K562 (cell line): Measurements from ENCODE around the gene YBX2. TPM values are rescaled to one million over a fixed set of nuclear protein-coding genes. Genes with fewer than 3 reads are reported as not detected.

ENCODE experiments used
- CREB1 ChIP-seq, 2 experiments: sonication (generic) in 1 of 2; formaldehyde crosslinking in 1 of 2; IDR thresholded peaks; 2 replicates each; pipeline versions ENCODE4 v1.6.1 to v1.8.0; 2012 to 2022; ENCODE audit warnings: inconsistent platforms in 1 of 2, mild to moderate bottlenecking in 1 of 2, missing genetic modification reagents in 1 of 2, moderate library complexity in 1 of 2
- HIVEP1 ChIP-seq: fragments of 250-450 bp; sonication (Bioruptor Pico); IDR thresholded peaks from 2 replicates; pipeline ENCODE4 v1.4.0; 2020; ENCODE audit warnings: mild to moderate bottlenecking
- KDM5B ChIP-seq: fragments of 200-600 bp; sonication (generic); IDR thresholded peaks from 2 replicates; pipeline ENCODE4 v1.6.1; 2012; ENCODE audit warnings: low read depth, mild to moderate bottlenecking, moderate library complexity, low read length, control low read depth, inconsistent platforms; ENCODE audit not compliant: insufficient replicate concordance
- KLF10 ChIP-seq: fragments of 250-450 bp; sonication (Bioruptor Pico); IDR thresholded peaks from 2 replicates; pipeline ENCODE4 v1.6.1; 2021; ENCODE audit warnings: matching md5 sums
- MYNN ChIP-seq, 2 experiments: sonication (generic); formaldehyde crosslinking in 1 of 2; IDR thresholded peaks; 2 replicates each; pipeline versions ENCODE4 v1.5.0 to v1.6.1; 2016 to 2020; ENCODE audit warnings: antibody characterized with exemption in 1 of 2, missing genetic modification reagents in 1 of 2
- NEUROD1 ChIP-seq: fragments of 150-350 bp; IDR thresholded peaks from 2 replicates; pipeline ENCODE4 v1.6.1; 2014; ENCODE audit warnings: borderline replicate concordance, low read length, low read depth; ENCODE audit not compliant: partially characterized antibody
- OTX1 ChIP-seq: fragments of 450-650 bp; formaldehyde crosslinking; IDR thresholded peaks from 2 replicates; pipeline ENCODE4 v1.4.0; 2022; ENCODE audit warnings: mild to moderate bottlenecking
- POLR2A ChIP-seq: fragments of 450-650 bp; conservative IDR thresholded peaks from 2 replicates; pipeline ENCODE4 v1.6.1; 2016
- POLR2H ChIP-seq: IDR thresholded peaks from 2 replicates; pipeline ENCODE4 v1.6.1; 2016; ENCODE audit warnings: missing genetic modification characterization, low read depth, mild to moderate bottlenecking, control low read depth, missing compliant biosample characterization, moderate library complexity
- SAFB2 ChIP-seq: fragments of 200-400 bp; formaldehyde crosslinking; IDR thresholded peaks from 2 replicates; pipeline ENCODE4 v1.6.1; 2018; ENCODE audit warnings: borderline replicate concordance, low read length, low read depth, moderate library complexity; ENCODE audit not compliant: severe bottlenecking
- XRCC3 ChIP-seq: fragments of 450-650 bp; IDR thresholded peaks from 2 replicates; pipeline ENCODE4 v1.6.1; 2017; ENCODE audit warnings: mild to moderate bottlenecking, moderate library complexity
- YY1 ChIP-seq, 3 experiments: IDR thresholded peaks; 2 replicates each; pipeline ENCODE4 v1.6.1; 2011; ENCODE audit warnings: low read length in 2 of 3, mild to moderate bottlenecking in 2 of 3, moderate library complexity in 2 of 3, borderline replicate concordance in 1 of 3, control low read depth in 1 of 3, low read depth in 1 of 3; ENCODE audit not compliant: insufficient read depth in 3 of 3, insufficient replicate concordance in 2 of 3, control insufficient read depth in 1 of 3, insufficient read length in 1 of 3; ENCODE audit errors: extremely low read depth in 1 of 3
- ZC3H4 ChIP-seq: sonication (generic); formaldehyde crosslinking; IDR thresholded peaks from 2 replicates; pipeline ENCODE4 v1.9.0; 2021; ENCODE audit warnings: missing genetic modification reagents, borderline replicate concordance
- ZFX ChIP-seq: sonication (generic); formaldehyde crosslinking; IDR thresholded peaks from 2 replicates; pipeline ENCODE4 v1.8.0; 2022; ENCODE audit warnings: mild to moderate bottlenecking, missing genetic modification reagents, moderate library complexity
- ZNF12 ChIP-seq: sonication (generic); formaldehyde crosslinking; IDR thresholded peaks from 2 replicates; pipeline ENCODE4 v1.4.0; 2020; ENCODE audit warnings: mild to moderate bottlenecking, missing genetic modification reagents
- ZNF174 ChIP-seq: fragments of 250-450 bp; sonication (Bioruptor Pico); IDR thresholded peaks from 2 replicates; pipeline ENCODE4 v1.4.0; 2020; ENCODE audit warnings: mild to moderate bottlenecking
- ZNF232 ChIP-seq: sonication (generic); formaldehyde crosslinking; IDR thresholded peaks from 2 replicates; pipeline ENCODE4 v1.8.0; 2022; ENCODE audit warnings: mild to moderate bottlenecking, missing genetic modification reagents
- polyA plus RNA-seq, 8 experiments: library from polyadenylated mRNA; depleted of rRNA in 4 of 8; stranded (reverse) in 5 of 8; unstranded in 3 of 8; fragments of >200 nt; fragmentation: Nextera tagmentation in 2 of 8; fragmentation: Illumina TruSeq in 1 of 8; extraction: Ambion mirVana in 2 of 8; extraction: Trizol in 1 of 8; gene quantifications; 2 replicates each; pipeline versions ENCODE4 v1.2.1 to v1.2.3, GENCODE V29; 2011 to 2014; ENCODE audit warnings: inconsistent platforms in 1 of 8, missing spikeins in 1 of 8
- total RNA-seq, 7 experiments: library from RNA; depleted of rRNA in 6 of 7; stranded (reverse); fragments of >200 nt in 6 of 7; fragmentation: Illumina TruSeq in 2 of 7; extraction: Trizol in 2 of 7; gene quantifications; 2 replicates each; pipeline versions ENCODE4 v1.2.1 to v1.2.3, GENCODE V29; 2011 to 2021; ENCODE audit warnings: low replicate concordance in 1 of 7
- TF ChIP-seq, protein P1 (sequence below): sonication (generic); formaldehyde crosslinking; IDR thresholded peaks from 2 replicates; pipeline ENCODE4 v1.8.0; 2022; ENCODE audit warnings: mild to moderate bottlenecking, missing genetic modification reagents
- TF ChIP-seq, protein P2 (sequence below): fragments of 450-650 bp; IDR thresholded peaks from 2 replicates; pipeline ENCODE4 v1.6.1; 2014; ENCODE audit warnings: low read depth, mild to moderate bottlenecking, moderate library complexity, borderline replicate concordance
- TF ChIP-seq, protein P3 (sequence below): IDR thresholded peaks from 2 replicates; pipeline ENCODE4 v1.6.1; 2016; ENCODE audit warnings: missing genetic modification characterization, missing compliant biosample characterization

Gene YBX2
- total and polyA plus RNA-seq, 9 of the 15 experiments (the other 6 are each of a cell fraction or from before 2014, with no cell fraction given) = 0.03 to 0.59 (median 0.27) TPM; not detected in 6

DNA sequence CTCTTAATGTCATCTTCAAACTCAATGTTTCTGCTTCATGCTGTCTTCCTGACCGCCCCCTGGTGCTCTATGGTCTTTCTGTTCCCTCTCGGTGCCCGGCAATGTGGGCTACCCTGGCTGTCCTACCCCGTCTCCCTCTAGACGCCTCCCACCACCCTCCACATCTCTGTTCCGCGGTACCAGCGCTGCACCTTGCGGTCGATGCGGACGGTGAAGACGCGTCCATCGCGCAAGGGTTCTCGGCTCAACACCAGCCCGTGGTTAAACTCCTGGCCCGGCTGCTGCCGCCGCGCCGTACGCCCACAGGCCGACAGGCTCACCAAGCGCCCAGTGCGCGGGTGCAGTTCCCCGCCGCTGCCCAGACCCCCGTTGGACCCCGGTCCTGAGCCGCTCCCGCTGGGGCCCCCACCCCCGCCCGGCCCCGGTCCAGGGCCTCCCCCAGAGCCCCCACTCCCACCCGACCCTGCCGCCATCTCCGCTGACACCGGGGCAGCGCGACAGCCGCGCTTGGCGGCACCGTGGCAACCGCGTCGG lies 34.5 kb upstream of the YBX2 start, which contains the start of gene NEURL4 (continued):
- TF ChIP-seq CREB1 (IDR thresholded peaks at IDR 0.05) (no peak), CREB1 (CRISPR knock-in tag; IDR thresholded peaks at IDR 0.05) (no peak), ZNF174 (no peak), XRCC3 (no peak), OTX1 (CRISPR knock-in tag) (no peak), NEUROD1 (no peak), ZFX (CRISPR knock-in tag) (no peak; the same call in 1 of the 2 replicates), ZNF12 (CRISPR knock-in tag) (no peak), HIVEP1 (CRISPR knock-in tag) (no peak), SAFB2 (no peak), KLF10 (no peak), ZC3H4 (CRISPR knock-in tag) (no peak), MYNN (IDR thresholded peaks at IDR 0.05) (no peak), MYNN (CRISPR knock-in tag; IDR thresholded peaks at IDR 0.05) (no peak), POLR2A (no peak), ZNF232 (CRISPR knock-in tag) (no peak), KDM5B (no peak), YY1 (IDR thresholded peaks at IDR 0.05; ENCODE audit: borderline replicate concordance in 1 of 3, control insufficient read depth in 1 of 3, extremely low read depth in 1 of 3, insufficient read depth in 3 of 3, insufficient read length in 1 of 3, insufficient replicate concordance in 2 of 3, low read depth in 1 of 3, low read length in 2 of 3) (peak in 1 of 3 experiments; percentile 71), POLR2H (no peak)
- TF ChIP-seq, protein P1, sequence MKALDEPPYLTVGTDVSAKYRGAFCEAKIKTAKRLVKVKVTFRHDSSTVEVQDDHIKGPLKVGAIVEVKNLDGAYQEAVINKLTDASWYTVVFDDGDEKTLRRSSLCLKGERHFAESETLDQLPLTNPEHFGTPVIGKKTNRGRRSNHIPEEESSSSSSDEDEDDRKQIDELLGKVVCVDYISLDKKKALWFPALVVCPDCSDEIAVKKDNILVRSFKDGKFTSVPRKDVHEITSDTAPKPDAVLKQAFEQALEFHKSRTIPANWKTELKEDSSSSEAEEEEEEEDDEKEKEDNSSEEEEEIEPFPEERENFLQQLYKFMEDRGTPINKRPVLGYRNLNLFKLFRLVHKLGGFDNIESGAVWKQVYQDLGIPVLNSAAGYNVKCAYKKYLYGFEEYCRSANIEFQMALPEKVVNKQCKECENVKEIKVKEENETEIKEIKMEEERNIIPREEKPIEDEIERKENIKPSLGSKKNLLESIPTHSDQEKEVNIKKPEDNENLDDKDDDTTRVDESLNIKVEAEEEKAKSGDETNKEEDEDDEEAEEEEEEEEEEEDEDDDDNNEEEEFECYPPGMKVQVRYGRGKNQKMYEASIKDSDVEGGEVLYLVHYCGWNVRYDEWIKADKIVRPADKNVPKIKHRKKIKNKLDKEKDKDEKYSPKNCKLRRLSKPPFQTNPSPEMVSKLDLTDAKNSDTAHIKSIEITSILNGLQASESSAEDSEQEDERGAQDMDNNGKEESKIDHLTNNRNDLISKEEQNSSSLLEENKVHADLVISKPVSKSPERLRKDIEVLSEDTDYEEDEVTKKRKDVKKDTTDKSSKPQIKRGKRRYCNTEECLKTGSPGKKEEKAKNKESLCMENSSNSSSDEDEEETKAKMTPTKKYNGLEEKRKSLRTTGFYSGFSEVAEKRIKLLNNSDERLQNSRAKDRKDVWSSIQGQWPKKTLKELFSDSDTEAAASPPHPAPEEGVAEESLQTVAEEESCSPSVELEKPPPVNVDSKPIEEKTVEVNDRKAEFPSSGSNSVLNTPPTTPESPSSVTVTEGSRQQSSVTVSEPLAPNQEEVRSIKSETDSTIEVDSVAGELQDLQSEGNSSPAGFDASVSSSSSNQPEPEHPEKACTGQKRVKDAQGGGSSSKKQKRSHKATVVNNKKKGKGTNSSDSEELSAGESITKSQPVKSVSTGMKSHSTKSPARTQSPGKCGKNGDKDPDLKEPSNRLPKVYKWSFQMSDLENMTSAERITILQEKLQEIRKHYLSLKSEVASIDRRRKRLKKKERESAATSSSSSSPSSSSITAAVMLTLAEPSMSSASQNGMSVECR (CRISPR knock-in tag) = peak; percentile 56; the same call in 1 of the 2 replicates
- TF ChIP-seq, protein P2, sequence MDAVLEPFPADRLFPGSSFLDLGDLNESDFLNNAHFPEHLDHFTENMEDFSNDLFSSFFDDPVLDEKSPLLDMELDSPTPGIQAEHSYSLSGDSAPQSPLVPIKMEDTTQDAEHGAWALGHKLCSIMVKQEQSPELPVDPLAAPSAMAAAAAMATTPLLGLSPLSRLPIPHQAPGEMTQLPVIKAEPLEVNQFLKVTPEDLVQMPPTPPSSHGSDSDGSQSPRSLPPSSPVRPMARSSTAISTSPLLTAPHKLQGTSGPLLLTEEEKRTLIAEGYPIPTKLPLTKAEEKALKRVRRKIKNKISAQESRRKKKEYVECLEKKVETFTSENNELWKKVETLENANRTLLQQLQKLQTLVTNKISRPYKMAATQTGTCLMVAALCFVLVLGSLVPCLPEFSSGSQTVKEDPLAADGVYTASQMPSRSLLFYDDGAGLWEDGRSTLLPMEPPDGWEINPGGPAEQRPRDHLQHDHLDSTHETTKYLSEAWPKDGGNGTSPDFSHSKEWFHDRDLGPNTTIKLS = no peak
- TF ChIP-seq, protein P3, sequence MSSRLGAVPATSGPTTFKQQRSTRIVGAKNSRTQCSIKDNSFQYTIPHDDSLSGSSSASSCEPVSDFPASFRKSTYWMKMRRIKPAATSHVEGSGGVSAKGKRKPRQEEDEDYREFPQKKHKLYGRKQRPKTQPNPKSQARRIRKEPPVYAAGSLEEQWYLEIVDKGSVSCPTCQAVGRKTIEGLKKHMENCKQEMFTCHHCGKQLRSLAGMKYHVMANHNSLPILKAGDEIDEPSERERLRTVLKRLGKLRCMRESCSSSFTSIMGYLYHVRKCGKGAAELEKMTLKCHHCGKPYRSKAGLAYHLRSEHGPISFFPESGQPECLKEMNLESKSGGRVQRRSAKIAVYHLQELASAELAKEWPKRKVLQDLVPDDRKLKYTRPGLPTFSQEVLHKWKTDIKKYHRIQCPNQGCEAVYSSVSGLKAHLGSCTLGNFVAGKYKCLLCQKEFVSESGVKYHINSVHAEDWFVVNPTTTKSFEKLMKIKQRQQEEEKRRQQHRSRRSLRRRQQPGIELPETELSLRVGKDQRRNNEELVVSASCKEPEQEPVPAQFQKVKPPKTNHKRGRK = no peak
